Endothelial cell of umbilical vein (primary cell): ENCODE data around the gene OSGIN1. TPM values are rescaled to one million over a fixed set of nuclear protein-coding genes. Genes with fewer than 3 reads are reported as not detected.

Experiments used
- BruUV-seq: library from RNA; stranded (reverse); fragments of 400-500 nt; replicated peaks from 2 replicates; lab custom pipeline; 2021; lab: Mats Ljungman, UMichigan
- CTCF ChIA-PET: fragments of 300-600, 350-600 bp; sonication (Branson Sonifier 250); formaldehyde crosslinking; loops from one replicate; lab custom pipeline; 2021; ENCODE audit warnings: antibody characterized with exemption, inconsistent platforms; lab: Charles Lee
- POLR2A ChIA-PET: fragments of 300-600, 350-600 bp; sonication (Branson Sonifier 250); formaldehyde crosslinking; loops from one replicate; lab custom pipeline; 2021; ENCODE audit warnings: antibody characterized with exemption, inconsistent platforms; lab: Charles Lee
- DNase-seq: peaks from one replicate; pipeline ENCODE4 v3.0.0-alpha.2; 2011; ENCODE audit warnings: low read depth, low spot score
- FAIRE-seq: peaks from 2 replicates; lab custom pipeline; 2011; peaks lifted over from hg19 to GRCh38; lab: Jason Lieb, UNC
- H2AFZ ChIP-seq: 2 replicates; pipeline ENCODE4 v1.6.0; 2012; ENCODE audit warnings: low read depth, low read length, control low read depth, inconsistent platforms
- H3K27ac ChIP-seq: 2 replicates; pipeline ENCODE4 v1.5.1; 2011; ENCODE audit warnings: low read depth, mild to moderate bottlenecking, control low read depth, low read length, moderate library complexity; ENCODE audit not compliant: insufficient read depth
- H3K27me3 ChIP-seq, 2 experiments: 2 replicates each; pipeline versions ENCODE4 v1.6.0 to v1.6.1; 2011; ENCODE audit warnings: low read length in 2 of 2, mixed read lengths in 1 of 2; ENCODE audit not compliant: control insufficient read depth in 2 of 2, insufficient read depth in 2 of 2
- H3K36me3 ChIP-seq, 2 experiments: 2 replicates in 1 of 2; 3 replicates in 1 of 2; pipeline ENCODE4 v1.5.1; 2011; ENCODE audit warnings: low read length in 2 of 2, mild to moderate bottlenecking in 1 of 2, moderate library complexity in 1 of 2; ENCODE audit not compliant: control insufficient read depth in 2 of 2, insufficient read depth in 2 of 2; ENCODE audit errors: extremely low read depth in 1 of 2
- H3K4me1 ChIP-seq: 3 replicates; pipeline ENCODE4 v1.5.1; 2011; ENCODE audit warnings: mild to moderate bottlenecking, low read length; ENCODE audit not compliant: control insufficient read depth, insufficient read depth; ENCODE audit errors: extremely low read depth
- H3K4me2 ChIP-seq: 2 replicates; pipeline ENCODE4 v1.6.1; 2011; ENCODE audit warnings: low read length, control low read depth, mixed read lengths; ENCODE audit not compliant: insufficient read depth
- H3K4me3 ChIP-seq, 3 experiments: fragments of 200-600 bp in 1 of 3; sonication (generic), shearing (Covaris generic) in 1 of 3; replicated peaks in 1 of 3; 2 replicates each; pipeline ENCODE4 v1.5.1; 2011 to 2016; ENCODE audit warnings: control low read depth in 3 of 3, low read length in 3 of 3, mild to moderate bottlenecking in 2 of 3, inconsistent platforms in 1 of 3, low read depth in 1 of 3, moderate library complexity in 1 of 3; ENCODE audit not compliant: insufficient read depth in 1 of 3
- H3K79me2 ChIP-seq: 2 replicates; pipeline ENCODE4 v1.6.0; 2012; ENCODE audit warnings: low read length, inconsistent platforms; ENCODE audit not compliant: control insufficient read depth, insufficient read depth
- H3K9ac ChIP-seq: replicated peaks from 2 replicates; pipeline ENCODE3; 2011; ENCODE audit warnings: low read length, control low read depth; ENCODE audit not compliant: insufficient read depth; ENCODE audit errors: extremely low read depth
- H3K9me1 ChIP-seq: replicated peaks from 3 replicates; pipeline ENCODE4 v1.6.0; 2011; ENCODE audit warnings: mild to moderate bottlenecking, low read length; ENCODE audit not compliant: control insufficient read depth, insufficient read depth; ENCODE audit errors: extremely low read depth
- H3K9me3 ChIP-seq: replicated peaks from 2 replicates; pipeline ENCODE4 v1.5.1; 2012; ENCODE audit warnings: low read length, inconsistent platforms; ENCODE audit not compliant: control insufficient read depth, insufficient read depth
- H4K20me1 ChIP-seq: replicated peaks from 2 replicates; pipeline ENCODE3; 2011; ENCODE audit warnings: mild to moderate bottlenecking, low read length; ENCODE audit not compliant: control insufficient read depth, insufficient read depth; ENCODE audit errors: extremely low read depth
- EZH2 ChIP-seq: IDR thresholded peaks from 2 replicates; pipeline ENCODE4 v1.6.1; 2012; ENCODE audit warnings: borderline replicate concordance, low read depth, mild to moderate bottlenecking, moderate library complexity, low read length, inconsistent platforms; ENCODE audit not compliant: severe bottlenecking
- FOS ChIP-seq: IDR thresholded peaks from 2 replicates; pipeline ENCODE4 v1.6.1; 2011; ENCODE audit warnings: mild to moderate bottlenecking, low read length, moderate library complexity, borderline replicate concordance; ENCODE audit not compliant: insufficient read depth
- GATA2 ChIP-seq: IDR thresholded peaks from 2 replicates; pipeline ENCODE4 v1.7.0; 2011; ENCODE audit warnings: low read depth, mild to moderate bottlenecking, moderate library complexity, mixed read lengths, low read length; ENCODE audit not compliant: insufficient read length, insufficient read depth
- JUN ChIP-seq: IDR thresholded peaks from 2 replicates; pipeline ENCODE4 v1.6.1; 2011; ENCODE audit warnings: borderline replicate concordance, low read depth; ENCODE audit not compliant: insufficient read length, insufficient read depth
- MYC ChIP-seq: IDR thresholded peaks from one replicate; pipeline ENCODE4 v1.6.1; 2011; ENCODE audit warnings: mild to moderate bottlenecking, low read depth, low read length
- POLR2A ChIP-seq: IDR thresholded peaks from 2 replicates; pipeline ENCODE4 v1.6.1; 2012; ENCODE audit warnings: low read depth, mild to moderate bottlenecking, control low read depth, low read length
- POLR2AphosphoS5 ChIP-seq: IDR thresholded peaks from 2 replicates; pipeline ENCODE4 v1.6.1; 2012; ENCODE audit warnings: low read depth, mild to moderate bottlenecking, control low read depth, low read length, moderate library complexity; ENCODE audit not compliant: insufficient read depth
- dilution Hi-C: fragments of 300-500 bp; cut with MboI; formaldehyde crosslinking; loops from one replicate; pipeline ENCODE4 v1.15.0; 2019; ENCODE audit warnings: low sequenced_read_pairs; ENCODE audit not compliant: extremely low pct_ligation_motif_present
- intact Hi-C: fragments of 100-400 bp; cut with micrococcal nuclease; formaldehyde crosslinking; loops from one replicate; pipeline ENCODE4 v1.10.0; 2022
- polyA plus RNA-seq, 4 experiments: library from polyadenylated mRNA; depleted of rRNA in 3 of 4; stranded (reverse) in 3 of 4; unstranded in 1 of 4; fragments of >200 nt; gene quantifications; 2 replicates each; pipeline versions ENCODE4 v1.2.1 to v1.2.3, GENCODE V29; 2011 to 2012; ENCODE audit warnings: missing spikeins in 1 of 4
- total RNA-seq: library from RNA; stranded (reverse); gene quantifications from 2 replicates; pipeline ENCODE4 v1.2.3, GENCODE V29; 2021
- TF ChIP-seq, protein P1 (sequence below), 2 donors: IDR thresholded peaks; 1 replicate in 1 of 2; 2 replicates in 1 of 2; pipeline ENCODE4 v1.5.1; 2011; ENCODE audit warnings: low read length in 2 of 2, mild to moderate bottlenecking in 2 of 2, moderate library complexity in 2 of 2, control low read depth in 1 of 2, inconsistent platforms in 1 of 2, low read depth in 1 of 2; ENCODE audit not compliant: insufficient read depth in 1 of 2; ENCODE audit errors: extremely low read depth in 1 of 2
- TF ChIP-seq, protein P2 (sequence below): IDR thresholded peaks from 2 replicates; pipeline ENCODE4 v1.6.1; 2011; ENCODE audit not compliant: insufficient read depth, insufficient read length

OSGIN1 gene
- total and polyA plus RNA-seq, 2 donors (not counting 3 experiments of a cell fraction or from before 2014, with no cell fraction given): 9.2 to 11.0 TPM

DNA sequence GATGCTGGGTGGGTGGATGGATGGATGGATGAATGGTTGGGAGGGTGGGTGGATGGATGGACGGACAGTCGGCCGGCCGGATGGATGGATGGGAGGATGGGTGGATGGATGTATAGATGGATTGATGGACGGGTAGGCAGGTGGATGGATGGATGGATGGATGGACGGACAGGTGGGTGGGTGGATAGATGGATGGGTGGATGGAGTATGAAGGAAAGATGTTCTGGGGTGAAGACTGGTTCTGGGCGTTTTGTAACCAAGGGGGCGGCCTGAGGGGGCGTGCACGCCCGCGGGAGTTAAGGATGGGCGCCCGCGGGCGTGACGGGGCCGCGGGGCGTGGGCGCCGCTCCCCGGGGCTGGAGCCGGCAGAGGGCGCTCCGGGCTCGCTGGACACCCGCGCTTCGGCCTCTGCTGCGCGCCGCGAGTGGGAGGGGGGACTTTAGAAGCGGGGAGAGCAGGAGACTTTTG lies 14.8 kb downstream of the OSGIN1 start, which contains the start of gene NECAB2:
Gene NECAB2, plus strand, starts transcription at position 407 of the 468 bp plus-strand sequence. CDS start 405 bp downstream, outside the sequence.
- no peaks in the 10 kb centered on the region for H3K9me1 ChIP-seq
- FAIRE-seq (no peak), DNase-seq (peak; percentile 14)
- CTCF ChIA-PET: no interaction called here
- no peaks in the 10 kb centered on the region for H4K20me1 ChIP-seq
- no peaks in the 10 kb centered on the region for H3K9me3 ChIP-seq
- H3K4me3 ChIP-seq: peak within 1 kb of the TSS in 1 of 3 experiments; percentile 23
- TF ChIP-seq, protein P1, sequence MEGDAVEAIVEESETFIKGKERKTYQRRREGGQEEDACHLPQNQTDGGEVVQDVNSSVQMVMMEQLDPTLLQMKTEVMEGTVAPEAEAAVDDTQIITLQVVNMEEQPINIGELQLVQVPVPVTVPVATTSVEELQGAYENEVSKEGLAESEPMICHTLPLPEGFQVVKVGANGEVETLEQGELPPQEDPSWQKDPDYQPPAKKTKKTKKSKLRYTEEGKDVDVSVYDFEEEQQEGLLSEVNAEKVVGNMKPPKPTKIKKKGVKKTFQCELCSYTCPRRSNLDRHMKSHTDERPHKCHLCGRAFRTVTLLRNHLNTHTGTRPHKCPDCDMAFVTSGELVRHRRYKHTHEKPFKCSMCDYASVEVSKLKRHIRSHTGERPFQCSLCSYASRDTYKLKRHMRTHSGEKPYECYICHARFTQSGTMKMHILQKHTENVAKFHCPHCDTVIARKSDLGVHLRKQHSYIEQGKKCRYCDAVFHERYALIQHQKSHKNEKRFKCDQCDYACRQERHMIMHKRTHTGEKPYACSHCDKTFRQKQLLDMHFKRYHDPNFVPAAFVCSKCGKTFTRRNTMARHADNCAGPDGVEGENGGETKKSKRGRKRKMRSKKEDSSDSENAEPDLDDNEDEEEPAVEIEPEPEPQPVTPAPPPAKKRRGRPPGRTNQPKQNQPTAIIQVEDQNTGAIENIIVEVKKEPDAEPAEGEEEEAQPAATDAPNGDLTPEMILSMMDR (IDR thresholded peaks at IDR 0.05; ENCODE audit: extremely low read depth in 1 of 2, insufficient read depth in 1 of 2, low read depth in 1 of 2, low read length in 2 of 2): peak; percentile 48 to 64
- TF ChIP-seq JUN: no peak
- no peak for TF ChIP-seq POLR2A
- no peaks in the 10 kb centered on the region for H3K4me1 ChIP-seq
- no TSS peak for BruUV-seq
- no peak within 1 kb of the TSS for H2AFZ ChIP-seq
- H3K27ac ChIP-seq: no peak within 1 kb of the TSS
- no peak within 1 kb of the TSS for H3K4me2 ChIP-seq
- dilution Hi-C loops: no loop called here
- no peaks in the 10 kb centered on the region for H3K79me2 ChIP-seq
- POLR2A ChIA-PET: no interaction called here
- H3K36me3 ChIP-seq: no peaks in the 10 kb centered on the region
- peaks cover 5 to 8% of the 10 kb centered on the region in 2 experiments for H3K27me3 ChIP-seq
- no peak within 1 kb of the TSS for H3K9ac ChIP-seq
- intact Hi-C loops: loop anchor here (1.0 to 5.0 kb wide), 3 partner anchors 94 to 209 kb away; no protein-coding TSS in a partner anchor

DNA sequence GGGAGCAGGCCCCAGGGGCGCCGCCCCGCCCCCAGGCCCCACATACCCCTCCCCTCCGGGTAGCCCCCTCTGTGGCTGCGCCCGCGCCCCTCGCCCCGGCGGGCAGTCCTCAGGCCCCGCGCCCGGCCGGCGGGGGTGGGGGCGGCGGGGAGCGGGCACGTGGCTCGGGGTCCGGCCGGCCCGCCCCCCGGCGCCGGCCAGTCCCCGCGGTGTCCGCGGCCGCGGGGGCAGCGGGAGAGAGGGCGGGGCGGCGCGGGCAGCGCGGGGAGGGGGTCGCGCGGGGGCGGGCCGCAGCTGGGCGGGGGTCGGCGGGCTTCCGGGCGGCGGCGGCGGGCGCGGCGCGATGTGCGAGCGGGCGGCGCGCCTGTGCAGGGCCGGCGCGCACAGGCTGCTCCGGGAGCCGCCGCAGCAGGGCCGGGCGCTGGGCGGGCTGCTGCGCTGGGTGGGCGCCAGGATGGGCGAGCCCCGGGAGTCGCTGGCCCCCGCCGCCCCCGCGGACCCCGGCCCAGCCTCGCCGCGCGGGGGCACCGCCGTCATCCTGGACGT lies 15.3 kb downstream of the OSGIN1 start:
- intact Hi-C loops (loop anchor here (1.0 to 5.0 kb wide), 2 partner anchors 97 to 209 kb away; no protein-coding TSS in a partner anchor), dilution Hi-C loops (no loop called here)
- ChIA-PET POLR2A (no interaction called here), CTCF (interaction anchor here (1.4 to 2.3 kb wide), 2 partner anchors 96 to 98 kb away, joined by 4 to 7 read pairs; no protein-coding TSS in a partner anchor)
- no peak overlapping the region for H2AFZ ChIP-seq
- H3K79me2 ChIP-seq: no peaks in the 10 kb centered on the region
- no peaks in the 10 kb centered on the region for H3K9me3 ChIP-seq
- no TSS peak for BruUV-seq
- H3K4me1 ChIP-seq: no peaks in the 10 kb centered on the region
- H3K27me3 ChIP-seq: peaks cover 5 to 8% of the 10 kb centered on the region in 2 experiments
- TF ChIP-seq EZH2 (no peak), POLR2AphosphoS5 (no peak), MYC (no peak), FOS (no peak), POLR2A (no peak), JUN (no peak), GATA2 (no peak)
- TF ChIP-seq, protein P1 (IDR thresholded peaks at IDR 0.05; ENCODE audit: extremely low read depth in 1 of 2, insufficient read depth in 1 of 2, low read depth in 1 of 2, low read length in 2 of 2): no peak
- TF ChIP-seq, protein P2, sequence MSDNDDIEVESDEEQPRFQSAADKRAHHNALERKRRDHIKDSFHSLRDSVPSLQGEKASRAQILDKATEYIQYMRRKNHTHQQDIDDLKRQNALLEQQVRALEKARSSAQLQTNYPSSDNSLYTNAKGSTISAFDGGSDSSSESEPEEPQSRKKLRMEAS: no peak
- H3K4me3 ChIP-seq: peak overlapping the region in 1 of 3 experiments; percentile 23
- H4K20me1 ChIP-seq: no peaks in the 10 kb centered on the region
- no peak overlapping the region for H3K9ac ChIP-seq
- H3K36me3 ChIP-seq: no peaks in the 10 kb centered on the region
- FAIRE-seq: no peak
- no peak overlapping the region for H3K4me2 ChIP-seq
- H3K9me1 ChIP-seq: no peaks in the 10 kb centered on the region
- no peak for DNase-seq
- no peak overlapping the region for H3K27ac ChIP-seq
